Body of pancreas (tissue), 4 donors: ENCODE results near the gene CAPN8.

Experiments
- CTCF ChIP-seq, 7 experiments: fragments of 450-650 bp in 4 of 7; fragments of 200-600 bp in 3 of 7; sonication (generic) in 3 of 7; IDR thresholded peaks; one replicate each; pipeline ENCODE4 v1.5.1; 2016 to 2019; ENCODE audit warnings: antibody characterized with exemption in 7 of 7
- POLR2A ChIP-seq, 3 donors: fragments of 450-650 bp; IDR thresholded peaks; one replicate each; pipeline ENCODE4 v1.6.1; 2016; ENCODE audit warnings: antibody characterized with exemption in 3 of 3, mild to moderate bottlenecking in 2 of 3

GRCh38 chr1:223634423-223634822, 31.1 kb downstream of the CAPN8 start:
- TF ChIP-seq POLR2A (IDR thresholded peaks at IDR 0.05) = no peak
- no peak for TF ChIP-seq CTCF (IDR thresholded peaks at IDR 0.05)
